ENCODE measurements around the gene SERP2.

DNA sequence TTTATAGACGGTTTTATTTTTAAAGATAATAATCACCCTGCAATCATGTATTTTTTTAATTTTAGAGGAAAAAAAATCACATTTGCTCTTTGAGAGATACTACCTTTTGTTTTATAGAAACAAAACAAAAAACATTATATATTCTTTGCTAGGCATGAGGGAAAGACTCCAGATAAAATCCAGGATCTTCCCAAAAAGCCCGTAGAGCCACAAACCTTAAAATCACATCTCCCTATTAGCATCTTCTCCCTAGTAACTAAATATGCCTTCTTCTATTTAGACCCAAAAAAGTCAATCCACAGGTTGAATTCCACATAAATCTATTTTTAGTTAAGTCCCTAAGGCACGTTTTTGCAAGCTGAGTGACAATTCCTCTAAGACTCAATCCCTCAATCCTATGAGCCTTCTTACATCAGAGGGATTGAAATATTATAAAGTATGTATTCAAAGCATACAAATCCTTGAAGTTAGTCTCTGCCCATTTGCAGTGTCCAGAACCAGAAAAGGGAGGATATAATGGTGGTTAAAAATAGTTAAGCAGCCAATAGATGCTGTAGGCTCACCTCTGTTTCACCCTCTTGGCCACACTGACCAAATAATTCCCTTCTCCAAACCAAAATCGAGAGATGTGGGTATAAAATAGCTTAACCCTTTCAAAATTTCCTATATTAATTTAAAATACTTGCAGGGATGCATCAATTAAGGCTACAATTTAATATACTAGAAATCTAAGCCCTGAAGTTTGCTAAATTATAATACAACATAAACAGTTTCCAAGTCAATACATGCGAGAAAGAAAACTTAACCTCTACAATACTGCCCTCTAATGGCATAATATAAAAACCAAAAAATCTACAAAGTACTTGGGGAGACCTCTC is 64.0 kb downstream of the SERP2 start:
- TF ChIP-seq CEBPB (IDR thresholded peaks at IDR 0.05) (no peak), MAFK (IDR thresholded peaks at IDR 0.05; ENCODE audit: partially characterized antibody) (no peak), ESRRA (IDR thresholded peaks at IDR 0.05; ENCODE audit: borderline replicate concordance, low read length) (no peak)
- TF ChIP-seq, protein P1, sequence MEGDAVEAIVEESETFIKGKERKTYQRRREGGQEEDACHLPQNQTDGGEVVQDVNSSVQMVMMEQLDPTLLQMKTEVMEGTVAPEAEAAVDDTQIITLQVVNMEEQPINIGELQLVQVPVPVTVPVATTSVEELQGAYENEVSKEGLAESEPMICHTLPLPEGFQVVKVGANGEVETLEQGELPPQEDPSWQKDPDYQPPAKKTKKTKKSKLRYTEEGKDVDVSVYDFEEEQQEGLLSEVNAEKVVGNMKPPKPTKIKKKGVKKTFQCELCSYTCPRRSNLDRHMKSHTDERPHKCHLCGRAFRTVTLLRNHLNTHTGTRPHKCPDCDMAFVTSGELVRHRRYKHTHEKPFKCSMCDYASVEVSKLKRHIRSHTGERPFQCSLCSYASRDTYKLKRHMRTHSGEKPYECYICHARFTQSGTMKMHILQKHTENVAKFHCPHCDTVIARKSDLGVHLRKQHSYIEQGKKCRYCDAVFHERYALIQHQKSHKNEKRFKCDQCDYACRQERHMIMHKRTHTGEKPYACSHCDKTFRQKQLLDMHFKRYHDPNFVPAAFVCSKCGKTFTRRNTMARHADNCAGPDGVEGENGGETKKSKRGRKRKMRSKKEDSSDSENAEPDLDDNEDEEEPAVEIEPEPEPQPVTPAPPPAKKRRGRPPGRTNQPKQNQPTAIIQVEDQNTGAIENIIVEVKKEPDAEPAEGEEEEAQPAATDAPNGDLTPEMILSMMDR (IDR thresholded peaks at IDR 0.05): peak; percentile 61

Data from A549 (cell line).